Measurements from ENCODE around the gene CLSTN2.

CLSTN2 gene

DNA sequence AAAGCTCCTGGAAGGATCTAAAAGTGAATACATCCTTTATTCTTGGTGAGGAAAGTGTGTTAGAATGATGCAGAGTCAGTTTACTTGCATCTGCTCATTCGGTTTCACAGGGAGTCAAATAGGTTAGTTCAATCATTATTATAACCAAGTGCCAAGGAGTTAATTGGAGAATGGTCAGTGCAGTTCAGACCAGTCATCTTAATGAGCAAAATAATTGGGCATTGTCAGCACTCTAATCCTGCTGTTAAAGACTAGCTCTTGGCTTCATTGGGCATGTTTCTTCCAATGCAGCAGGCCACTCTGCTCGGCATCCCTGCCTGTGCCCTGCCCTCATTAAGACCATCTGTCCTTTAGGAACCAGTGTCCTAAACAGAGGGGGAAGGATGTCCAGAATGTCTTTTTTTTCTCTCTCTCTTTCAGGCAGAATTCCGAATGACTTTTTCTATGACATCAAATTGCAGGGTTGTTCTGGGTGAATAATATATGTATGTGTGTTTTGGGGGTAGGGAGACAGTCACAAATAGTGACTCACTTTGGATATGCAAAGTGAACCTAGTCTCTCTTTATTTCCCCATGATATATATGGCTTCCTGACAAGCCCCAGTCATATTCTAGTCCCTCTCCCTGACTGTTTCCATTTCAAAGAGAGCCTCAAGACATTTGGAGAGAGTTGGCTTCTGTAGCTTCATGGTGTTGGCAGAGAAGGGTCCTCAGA is 537.5 kb downstream of the CLSTN2 start:
- no peak for DNase-seq (ENCODE audit: low read depth in 2 of 2, low spot score in 1 of 2)

DNA sequence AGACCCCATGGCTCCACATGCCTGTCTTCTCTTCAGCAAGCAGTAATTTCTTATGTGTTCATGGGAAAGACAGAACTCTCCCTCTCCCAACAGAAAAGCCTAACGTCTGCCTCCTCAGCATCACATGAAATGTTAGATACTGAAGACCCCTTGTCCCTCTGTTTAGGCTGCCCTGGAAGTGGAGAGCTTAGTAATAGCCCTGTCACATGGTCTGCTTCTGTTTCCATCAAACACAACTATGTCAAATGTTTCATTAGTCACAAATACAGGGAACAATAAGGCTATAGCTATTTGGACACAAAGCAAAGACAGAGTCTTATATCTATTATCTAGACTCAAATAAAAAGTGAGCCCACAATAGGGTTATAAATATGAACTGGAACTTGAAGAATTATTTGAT is 552.6 kb downstream of the CLSTN2 start:
- no peak for DNase-seq (ENCODE audit: low read depth in 2 of 2, low spot score in 1 of 2)

DNA sequence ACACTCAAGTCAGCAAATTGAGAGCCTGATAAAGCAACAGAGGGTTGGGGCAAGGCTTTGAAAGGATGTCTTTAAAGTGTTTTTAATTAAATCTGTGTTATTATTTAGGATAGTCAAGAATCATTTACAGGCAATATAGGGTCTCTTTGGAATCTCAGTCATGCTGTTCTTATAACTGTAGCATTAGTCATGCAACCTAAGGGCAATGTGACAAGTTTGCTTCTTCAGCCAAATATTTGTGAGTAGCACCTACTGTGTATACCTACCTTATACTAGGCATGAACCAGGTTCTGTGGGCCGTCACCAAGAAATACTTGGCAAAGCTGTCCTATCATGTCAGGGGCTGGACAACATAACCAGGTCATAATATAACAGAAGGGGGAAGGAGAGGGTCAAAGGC is 558.3 kb downstream of the CLSTN2 start:
- no peak for DNase-seq (ENCODE audit: low read depth in 2 of 2, low spot score in 1 of 2)

DNA sequence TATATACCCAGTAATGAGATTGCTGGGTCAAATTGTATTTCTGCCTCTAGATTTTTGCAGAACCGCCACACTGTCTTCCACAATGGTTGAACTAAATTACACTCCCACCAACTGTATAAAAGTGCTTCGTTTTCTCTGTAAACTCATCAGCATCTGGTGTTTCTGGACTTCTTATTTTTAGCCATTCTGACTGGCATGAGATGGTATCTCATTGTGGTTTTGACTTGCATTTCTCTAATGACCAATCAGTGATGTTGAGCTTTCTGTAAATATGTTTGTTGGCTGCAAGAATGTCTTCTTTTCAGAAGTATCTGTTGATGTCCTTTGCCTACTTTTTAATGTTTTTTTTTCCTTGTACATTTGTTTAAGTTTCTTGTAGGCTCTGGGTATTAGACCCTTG is 560.0 kb downstream of the CLSTN2 start:
- DNase-seq (ENCODE audit: low read depth in 2 of 2, low spot score in 1 of 2), result no peak

DNA sequence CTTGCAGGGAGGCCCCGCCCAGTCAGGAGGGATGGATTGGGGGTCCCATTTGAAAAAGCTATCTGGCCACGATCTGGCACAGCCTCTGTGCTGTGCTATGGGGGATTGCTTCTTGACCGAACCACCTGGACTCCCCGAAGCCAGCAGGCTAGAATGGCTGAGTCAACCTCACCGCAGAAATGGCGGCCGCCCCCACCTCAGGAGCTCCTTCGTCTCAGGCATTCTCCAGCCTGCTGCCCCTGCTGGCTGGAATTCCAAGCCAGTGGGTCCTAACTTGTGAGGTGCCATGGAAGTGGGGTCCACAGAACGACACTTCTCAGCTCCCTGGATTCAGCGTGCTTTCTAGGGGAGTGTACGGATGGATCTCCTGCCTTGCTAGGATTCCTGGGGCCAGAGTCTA is 562.3 kb downstream of the CLSTN2 start:
- DNase-seq (ENCODE audit: low read depth in 2 of 2, low spot score in 1 of 2), result no peak

DNA sequence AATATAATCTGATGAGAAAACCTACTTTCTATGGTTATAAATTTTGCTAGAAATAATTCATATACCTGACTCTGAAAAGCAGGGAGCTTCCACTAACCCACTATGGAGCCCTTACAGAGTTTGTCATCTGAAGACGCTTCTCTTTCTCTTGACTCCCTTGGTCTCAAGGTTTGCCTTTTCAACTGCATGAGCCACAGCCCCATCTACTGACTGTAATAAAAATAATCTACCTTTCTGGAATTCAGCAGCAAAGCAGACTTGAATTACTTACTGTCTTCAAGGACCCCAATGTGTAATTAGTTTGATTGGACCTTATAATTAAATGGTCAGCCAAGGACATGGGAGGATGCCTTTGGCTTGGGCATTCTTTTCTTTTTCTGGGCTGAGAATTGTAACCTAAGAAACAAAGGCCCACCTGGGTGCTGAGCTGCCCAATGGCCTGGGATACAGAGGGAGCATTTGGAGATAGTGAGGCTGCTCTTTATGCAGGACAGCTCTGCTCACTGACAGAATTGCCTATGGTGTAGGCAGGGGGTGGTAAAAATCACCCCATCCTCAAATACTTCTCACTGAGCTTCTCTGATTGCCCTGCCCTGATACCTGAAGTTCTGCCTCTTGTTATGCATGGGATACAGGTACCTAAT is 564.3 kb downstream of the CLSTN2 start:
- DNase-seq (ENCODE audit: low read depth in 2 of 2, low spot score in 1 of 2), result no peak

DNA sequence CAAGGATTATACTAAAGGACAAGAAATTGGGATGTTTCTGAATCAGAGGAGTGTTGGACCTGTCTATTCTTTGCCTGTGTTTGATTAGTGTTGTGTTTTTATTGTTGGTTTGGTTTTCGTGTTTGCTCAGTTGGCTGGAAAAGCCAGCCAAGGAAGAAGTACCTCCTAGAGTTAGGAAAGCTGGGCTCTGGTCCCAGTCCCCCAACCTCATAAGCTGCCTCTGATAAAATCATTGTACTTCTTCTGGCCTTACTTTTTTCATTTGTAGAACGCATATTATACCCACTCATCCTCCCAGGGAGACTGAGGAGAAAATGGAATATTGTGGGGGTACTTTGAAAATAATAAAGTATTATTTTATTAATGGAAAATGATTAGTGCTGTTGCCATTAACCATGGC is 565.5 kb downstream of the CLSTN2 start:
- no peak for DNase-seq (ENCODE audit: low read depth in 2 of 2, low spot score in 1 of 2)

DNA sequence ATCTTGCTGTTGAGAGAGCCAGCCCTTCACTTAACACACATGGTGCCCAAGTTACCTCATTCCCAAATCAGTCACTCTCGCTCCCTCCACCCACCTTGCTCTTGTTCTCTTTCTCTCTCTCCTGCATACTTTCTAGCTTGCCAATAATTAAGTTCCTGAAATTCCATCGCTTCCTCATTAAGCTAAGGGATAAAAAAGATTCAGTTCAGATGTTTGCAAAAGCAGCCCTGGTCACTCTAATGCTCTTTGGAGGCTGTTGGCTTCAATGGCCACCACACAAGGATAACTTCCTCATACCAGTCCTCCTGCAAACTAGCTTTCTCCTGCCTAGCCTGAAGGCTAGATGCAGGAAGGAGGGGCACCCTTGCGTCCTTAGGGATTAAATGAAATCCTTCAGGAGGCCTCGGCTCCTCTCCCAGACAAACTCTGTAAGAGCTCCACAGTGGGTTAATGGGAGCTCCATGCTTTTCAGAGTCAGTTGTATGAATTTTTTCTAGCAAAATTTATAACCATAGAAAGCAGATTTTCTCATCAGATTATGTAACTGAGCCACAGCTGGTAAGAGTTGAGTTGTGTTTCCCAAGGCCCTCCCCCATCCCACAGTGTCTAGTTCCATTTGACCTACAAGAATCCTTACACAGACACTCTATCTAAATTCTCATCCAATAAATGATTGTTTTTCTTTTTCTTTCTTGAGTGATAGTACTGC is 566.2 kb downstream of the CLSTN2 start:
- no peak for DNase-seq (ENCODE audit: low read depth in 2 of 2, low spot score in 1 of 2)

DNA sequence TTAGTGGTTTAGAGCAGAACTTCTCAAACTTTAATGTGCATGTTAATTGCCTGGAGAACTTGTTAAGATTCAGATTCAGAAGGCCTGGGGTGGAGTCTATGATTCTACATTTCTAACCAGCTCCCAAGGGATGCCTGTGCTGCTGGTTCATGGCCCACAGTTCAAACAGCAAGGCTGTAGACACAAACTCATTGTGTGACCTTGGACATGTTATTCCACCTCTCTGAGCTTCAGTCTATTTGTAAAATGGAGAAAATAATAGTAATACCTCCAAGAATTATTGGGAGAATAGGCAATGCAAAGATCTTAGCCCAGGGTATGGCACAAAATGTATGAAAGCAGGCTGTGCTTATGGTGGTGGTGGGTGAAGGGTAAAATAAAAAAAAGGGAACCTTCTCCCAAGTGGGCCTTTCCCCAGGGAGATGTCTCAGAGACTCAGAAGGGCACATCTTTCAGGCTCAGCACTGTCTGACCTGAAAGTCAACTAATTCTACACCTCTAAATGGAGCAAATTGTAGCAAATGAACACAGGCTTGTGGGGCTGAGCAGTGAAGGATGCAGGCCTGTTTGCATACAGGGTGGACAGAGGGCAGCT is 566.9 kb downstream of the CLSTN2 start:
- no peak for DNase-seq (ENCODE audit: low read depth in 2 of 2, low spot score in 1 of 2)

DNA sequence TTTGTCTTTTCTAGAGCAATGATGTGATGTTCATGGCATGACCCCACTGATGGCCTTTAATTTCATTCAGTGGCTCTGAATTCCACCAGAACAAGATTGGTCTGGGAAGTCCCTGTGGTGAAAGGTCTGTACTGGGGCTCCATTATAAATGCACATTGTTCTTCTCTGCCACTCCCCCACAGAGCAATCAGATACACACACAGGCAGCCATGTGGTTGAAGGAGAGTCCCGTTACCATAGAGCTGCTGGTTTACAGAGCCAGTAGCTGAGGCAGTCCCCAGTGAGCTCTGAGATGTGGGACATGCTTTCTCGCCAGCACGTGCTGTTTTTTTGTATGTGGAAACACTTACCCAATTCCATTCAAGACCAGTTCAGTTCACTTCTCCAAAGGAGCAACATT is 570.2 kb downstream of the CLSTN2 start:
- DNase-seq (ENCODE audit: low read depth in 2 of 2, low spot score in 1 of 2), result no peak

DNA sequence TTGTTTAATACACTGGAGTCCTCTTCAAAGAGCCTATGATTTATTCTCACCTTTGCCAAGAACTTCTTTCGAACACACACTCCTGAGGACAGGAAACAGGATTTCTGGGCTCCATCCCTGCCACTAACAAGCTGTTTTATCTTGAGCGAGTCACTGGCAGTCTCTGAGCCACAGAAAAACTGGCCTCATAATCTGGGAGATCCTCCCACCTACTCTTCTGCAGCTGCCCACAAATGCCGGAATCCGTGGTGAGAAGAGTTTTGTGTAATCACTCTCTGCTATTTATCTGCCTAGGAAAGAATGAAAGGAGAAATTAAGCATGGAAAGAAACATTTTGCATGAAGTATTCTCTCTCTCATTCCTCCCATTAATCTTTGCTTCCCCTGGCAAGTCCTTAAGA is 570.9 kb downstream of the CLSTN2 start:
- no peak for DNase-seq (ENCODE audit: low read depth in 2 of 2, low spot score in 1 of 2)

DNA sequence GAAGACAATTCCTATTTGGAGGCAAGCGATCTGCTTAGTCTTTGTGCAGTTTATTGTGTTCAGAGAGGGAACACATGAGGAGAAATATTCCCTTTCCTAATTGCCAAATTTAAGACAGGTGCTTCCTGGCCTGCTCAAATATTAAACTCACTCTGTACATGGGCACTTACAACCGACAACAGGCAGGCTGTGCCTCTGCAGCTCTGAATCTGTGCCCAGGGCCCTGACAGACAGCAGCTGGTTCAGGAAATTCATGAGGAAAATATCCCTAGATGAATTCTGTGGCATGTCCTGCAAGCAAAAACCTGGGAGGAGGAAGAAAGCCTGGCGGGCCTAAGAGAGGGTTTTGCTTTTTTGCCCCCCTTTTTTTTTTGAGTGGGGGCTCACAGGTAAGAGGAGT is 573.6 kb downstream of the CLSTN2 start:
- no peak for DNase-seq (ENCODE audit: low read depth in 2 of 2, low spot score in 1 of 2)

DNA sequence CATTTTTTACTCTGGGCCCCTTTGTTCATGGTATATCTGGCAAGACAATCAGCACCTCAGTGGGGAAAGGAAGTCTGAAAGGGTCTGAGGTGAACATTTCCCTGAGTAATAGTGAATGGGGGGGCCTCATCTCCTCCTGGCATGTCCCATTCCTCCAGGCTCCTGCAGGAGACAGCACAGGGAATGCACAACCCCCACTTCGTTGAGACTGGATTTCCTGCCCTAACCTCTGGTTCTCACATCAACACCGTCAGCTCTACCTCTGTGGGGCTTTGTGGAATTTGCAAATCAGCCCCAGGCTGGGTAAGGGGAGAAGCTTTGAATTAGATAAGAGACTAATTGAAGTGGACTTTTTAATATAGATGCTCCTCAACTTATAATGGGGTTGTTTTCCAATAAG is 574.5 kb downstream of the CLSTN2 start:
- DNase-seq (ENCODE audit: low read depth in 2 of 2, low spot score in 1 of 2), result no peak

DNA sequence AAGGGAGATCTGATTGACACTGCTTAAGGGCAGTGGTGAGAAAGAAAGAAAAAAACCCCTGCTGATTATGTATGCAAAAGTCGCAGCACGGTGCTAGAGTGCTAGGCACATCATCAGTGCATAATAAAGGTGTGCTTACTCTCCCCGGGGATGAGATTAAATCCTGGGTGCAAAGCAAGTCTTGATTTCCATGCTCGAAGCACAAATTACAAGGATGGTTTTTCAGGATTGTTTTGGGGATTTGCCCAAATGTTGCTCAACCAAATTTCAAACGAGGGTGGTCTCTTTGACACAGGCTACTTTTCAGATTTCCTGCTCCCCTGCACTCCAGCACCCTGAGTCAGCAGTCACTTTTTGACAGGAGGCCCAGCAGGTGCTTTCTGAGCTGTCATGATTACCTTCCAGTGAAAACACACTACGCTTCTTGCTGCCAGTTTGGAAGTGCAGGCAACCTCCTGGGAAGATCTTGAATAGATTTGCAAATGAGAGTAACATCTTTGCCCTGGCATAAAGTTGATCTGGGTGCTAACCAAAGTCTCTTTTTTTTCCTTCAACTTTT is 575.4 kb downstream of the CLSTN2 start:
- DNase-seq (ENCODE audit: low read depth in 2 of 2, low spot score in 1 of 2), result no peak

DNA sequence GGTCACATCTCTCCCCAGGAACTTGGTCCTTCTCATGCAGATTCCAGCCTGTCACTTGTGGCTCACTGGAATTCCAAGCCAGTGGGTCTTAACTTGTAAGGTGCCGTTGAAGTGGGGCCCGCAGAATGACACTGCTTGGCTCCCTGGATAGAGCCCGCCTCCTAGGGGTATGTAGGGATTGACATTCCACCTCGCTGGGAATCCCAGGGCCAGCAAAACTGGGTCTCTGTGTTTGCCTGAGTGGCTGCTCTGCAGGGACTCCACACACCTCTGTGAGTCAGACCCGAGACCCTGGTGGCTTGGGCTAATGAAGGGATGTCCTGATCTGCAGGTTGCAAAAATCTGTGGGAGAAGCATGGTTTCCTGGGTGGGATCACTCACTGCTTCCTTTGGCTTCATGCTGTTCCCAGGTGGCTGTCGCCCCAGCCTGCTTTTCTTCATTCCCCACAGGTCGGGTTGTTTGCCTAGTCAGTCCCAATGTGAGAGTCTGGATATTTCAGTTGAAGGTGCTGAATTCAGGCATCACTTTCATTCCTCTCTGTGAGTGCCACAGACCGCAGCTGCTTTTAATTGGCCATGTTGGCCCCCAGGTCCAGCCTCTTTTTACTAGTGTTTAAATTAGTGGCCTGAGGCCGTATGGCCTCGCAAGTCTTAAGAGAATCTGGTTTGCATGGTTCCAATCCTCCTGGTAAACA is 586.9 kb downstream of the CLSTN2 start:
- no peak for DNase-seq (ENCODE audit: low read depth in 2 of 2, low spot score in 1 of 2)

DNA sequence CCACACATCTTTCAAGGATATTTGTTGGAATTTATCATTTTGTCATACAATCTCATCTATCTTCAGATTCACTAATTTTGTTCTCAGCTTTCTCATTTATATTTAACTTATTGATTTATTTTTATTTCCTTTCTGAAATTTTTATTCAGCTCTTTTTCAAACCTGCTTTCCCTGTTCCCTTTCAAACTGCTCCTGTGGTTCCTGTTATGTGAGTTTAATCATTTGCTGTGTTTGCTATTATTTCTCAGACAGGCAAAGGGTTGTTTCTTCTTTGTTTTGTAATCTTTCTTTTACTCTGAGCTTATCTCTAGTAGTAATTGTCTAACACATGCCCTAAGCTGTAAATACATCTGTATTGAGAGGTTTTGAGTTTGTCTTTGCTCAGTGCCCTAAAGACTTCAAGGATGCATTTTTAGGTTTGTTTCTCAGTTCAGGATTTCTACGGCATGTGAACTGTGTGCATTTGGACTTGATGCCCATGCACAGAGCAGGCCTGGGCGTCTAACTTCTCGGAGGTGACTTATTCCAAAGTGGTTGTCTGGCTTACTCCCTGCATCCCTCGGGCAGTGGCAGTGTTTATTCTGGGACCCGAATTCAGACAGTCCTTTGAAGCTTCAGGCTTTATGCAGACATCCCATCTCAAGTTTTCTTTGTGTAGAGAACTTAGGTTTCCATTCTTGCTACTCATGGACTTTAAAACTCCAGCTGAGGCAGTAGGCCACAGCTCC is 587.8 kb downstream of the CLSTN2 start:
- no peak for DNase-seq (ENCODE audit: low read depth in 2 of 2, low spot score in 1 of 2)

DNA sequence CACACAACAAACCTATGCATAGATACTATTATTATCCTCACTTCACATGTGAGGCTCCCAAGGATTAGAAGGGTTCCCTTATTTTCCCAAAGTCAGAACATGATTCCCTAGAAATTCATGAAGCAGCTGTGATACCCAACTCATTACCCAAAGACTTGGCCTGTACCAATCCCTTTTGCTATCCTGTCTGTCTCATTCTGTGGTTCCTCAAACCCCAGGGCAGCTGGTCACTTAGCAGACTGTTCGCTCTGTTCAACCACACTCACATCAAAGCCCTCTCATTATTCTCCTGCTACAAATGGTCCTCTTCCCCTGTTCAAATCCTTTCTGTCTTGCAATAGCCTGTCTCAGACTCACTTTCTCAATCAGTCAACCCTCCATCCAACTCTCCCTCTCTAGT is 588.6 kb downstream of the CLSTN2 start:
- no peak for DNase-seq (ENCODE audit: low read depth in 2 of 2, low spot score in 1 of 2)

DNA sequence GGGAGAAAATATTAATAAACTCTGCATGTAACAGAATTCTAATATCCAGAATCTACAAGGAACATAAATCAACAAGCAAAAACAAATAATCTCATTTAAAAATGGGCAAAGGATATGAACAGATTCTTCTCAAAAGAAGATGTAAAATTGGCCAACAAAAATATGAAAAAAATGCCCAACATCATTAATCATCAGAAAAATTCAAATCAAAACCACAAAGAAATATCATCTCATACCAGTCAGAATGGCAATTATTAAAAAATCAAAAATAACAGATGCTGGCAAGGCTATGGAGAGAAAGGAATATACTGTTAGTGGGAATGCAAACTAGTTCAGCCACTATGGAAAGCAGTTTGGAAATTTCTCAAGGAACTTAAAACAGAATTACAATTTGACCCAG is 592.2 kb downstream of the CLSTN2 start:
- DNase-seq (ENCODE audit: low read depth in 2 of 2, low spot score in 1 of 2), result no peak

DNA sequence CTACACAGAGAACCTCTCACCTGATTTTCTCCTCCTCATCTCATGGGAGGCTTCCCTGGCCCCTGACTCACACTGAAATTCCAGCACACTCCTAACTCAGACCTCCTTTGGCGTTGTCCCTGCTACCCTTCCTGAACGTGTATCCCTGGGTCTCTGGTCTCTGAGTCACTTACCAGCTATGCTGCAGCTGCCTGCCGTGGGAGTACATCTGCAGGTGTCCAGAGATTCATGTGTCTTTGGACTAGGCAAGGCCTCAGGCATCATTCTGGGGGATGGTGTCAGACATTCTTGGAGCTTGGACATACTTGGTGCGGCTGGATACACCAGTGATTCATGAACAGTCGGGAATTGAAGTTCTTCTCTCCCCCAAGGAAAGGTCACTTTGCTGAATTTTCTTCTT is 594.1 kb downstream of the CLSTN2 start:
- DNase-seq (ENCODE audit: low read depth in 2 of 2, low spot score in 1 of 2), result no peak

DNA sequence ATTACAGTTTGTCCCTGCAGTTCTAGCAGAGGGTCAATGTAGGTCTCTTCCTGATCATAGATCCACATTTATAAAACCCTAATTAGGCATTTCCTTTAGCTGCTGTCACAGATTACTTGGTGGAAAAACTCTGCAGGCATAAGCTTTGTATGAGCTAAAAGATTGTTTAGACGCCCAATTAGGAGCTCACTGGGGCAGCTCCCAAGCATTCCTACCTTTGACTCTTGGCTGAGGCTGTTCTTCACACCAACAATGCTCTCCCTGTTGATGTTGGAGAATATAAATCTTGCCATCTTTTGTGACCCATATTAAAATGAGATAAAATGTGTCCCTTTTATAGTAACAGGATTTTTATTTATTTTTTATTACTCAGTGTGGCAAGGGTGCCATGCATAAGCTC is 594.6 kb downstream of the CLSTN2 start:
- no peak for DNase-seq (ENCODE audit: low read depth in 2 of 2, low spot score in 1 of 2)

DNA sequence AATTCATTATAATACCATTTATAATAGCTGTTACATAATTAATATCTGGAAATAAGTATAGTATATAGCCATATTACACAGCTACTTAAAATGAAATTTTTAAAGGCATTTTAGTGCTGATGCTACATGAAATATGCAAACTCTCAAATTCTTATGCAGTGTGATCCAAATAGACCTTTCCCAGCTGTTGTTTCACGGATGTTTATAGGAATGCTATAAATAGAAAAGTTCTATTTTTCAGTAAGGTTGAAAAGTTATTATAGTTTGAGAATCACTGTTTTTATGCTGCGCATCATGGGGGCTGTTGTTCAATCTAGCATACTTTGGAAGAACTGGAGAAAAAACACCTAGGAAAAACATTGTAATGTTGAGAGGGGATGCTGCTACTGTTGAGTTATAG is 595.1 kb downstream of the CLSTN2 start:
- DNase-seq (ENCODE audit: low read depth in 2 of 2, low spot score in 1 of 2), result no peak
